HG03521 (cell line): ENCODE data around the gene TMEM150C.

Experiments
- ATAC-seq: cut with Tn5 transposase; IDR thresholded peaks from one replicate; pipeline ENCODE4 v1.9.1; 2021; ENCODE audit warnings: mild to moderate bottlenecking, moderate library complexity; ENCODE audit not compliant: unreplicated experiment

TMEM150C gene

DNA sequence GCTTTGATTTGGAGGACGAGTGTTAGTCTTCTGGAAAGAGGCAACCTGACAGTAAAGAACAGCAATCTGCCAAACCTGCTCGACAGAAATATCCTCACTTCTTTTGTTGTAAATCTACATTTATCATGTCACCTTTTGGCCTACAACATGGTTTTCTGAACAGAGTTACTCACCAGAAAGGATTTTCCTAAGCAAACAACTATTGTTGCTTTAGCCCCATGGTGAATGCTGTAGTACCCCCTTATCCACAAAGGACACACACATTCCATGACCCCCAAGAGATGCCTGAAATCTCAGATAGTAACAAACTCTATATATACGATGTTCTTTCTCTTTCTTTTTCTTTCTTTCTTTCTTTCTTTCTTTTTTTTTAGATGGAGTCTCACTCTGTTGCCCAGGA is 42.7 kb downstream of the TMEM150C start:
- ATAC-seq = no peak

DNA sequence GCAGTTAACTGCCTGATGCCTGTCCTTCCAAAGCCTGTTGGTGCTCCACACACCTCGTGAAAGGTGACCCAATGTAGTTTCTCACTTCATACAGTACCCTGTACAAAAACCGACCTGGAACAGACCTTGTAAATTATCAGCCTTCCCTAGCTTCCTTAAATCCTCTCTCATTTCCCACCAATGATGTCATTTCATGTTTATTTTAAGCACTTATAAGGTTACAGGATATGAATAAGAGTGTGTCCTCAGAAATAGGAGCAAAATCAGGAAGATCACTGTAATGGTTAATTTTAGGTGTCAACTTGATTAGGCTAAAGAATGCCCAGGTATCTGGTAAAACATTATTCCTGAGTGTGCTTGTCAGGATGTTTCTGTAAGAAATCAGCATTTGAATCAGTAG is 44.7 kb downstream of the TMEM150C start:
- ATAC-seq = no peak

DNA sequence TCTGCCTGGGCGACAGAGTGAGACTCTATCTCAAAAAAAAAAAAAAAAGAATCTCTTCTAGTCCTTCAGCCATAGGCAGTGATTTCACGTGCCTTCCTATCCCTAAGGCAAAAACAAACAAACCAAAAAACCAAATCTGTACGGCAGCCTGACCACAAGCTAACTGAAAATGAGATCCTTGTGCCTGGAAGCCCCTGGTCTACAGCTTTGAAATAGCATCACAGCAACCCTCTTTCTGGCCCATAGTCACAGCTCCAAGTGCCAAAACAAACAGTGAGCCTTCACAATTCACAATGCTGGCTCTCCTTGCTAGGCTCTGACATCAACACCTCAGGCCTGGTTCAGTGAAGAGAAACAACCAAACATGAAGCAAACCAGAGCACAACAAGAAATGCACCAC is 46.1 kb downstream of the TMEM150C start:
- no peak for ATAC-seq

DNA sequence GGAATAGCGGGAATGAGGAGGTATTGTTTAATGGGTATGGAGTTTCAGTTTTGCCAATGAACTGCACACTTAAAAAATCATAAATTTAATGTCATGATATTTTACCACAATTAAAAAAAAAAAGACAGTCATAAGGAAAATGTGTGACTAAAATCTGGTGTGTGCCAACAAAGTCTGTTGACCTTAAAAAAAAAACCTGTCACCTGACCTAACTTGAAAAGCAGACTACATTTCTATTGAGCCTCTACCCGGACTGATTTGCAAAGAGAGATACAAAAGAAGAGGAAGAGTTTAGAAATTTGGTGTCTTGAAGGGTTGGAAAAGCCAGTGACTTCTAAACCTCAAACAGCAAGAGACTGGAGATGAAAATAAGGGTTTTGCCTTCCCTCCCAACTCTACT is 48.4 kb downstream of the TMEM150C start:
- no peak for ATAC-seq

DNA sequence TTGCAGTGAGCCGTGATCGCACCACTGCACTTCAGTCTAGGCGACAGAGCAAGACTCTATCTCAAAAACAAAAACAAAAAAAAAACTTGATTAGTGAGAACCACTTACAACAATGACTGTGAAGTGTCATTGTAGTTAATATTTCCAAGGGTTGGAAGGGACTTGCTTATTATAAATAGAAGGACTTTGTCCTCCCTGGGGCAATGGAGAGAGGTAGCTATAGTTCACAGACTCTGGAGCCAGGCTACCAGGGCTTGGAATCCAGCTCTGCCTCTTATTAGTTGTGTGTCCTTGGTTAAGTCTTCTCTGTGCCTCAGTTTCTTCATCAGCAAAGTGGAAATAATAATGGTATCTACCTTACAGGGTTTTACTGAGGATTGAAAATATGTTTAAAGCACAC is 51.6 kb downstream of the TMEM150C start:
- ATAC-seq = no peak

DNA sequence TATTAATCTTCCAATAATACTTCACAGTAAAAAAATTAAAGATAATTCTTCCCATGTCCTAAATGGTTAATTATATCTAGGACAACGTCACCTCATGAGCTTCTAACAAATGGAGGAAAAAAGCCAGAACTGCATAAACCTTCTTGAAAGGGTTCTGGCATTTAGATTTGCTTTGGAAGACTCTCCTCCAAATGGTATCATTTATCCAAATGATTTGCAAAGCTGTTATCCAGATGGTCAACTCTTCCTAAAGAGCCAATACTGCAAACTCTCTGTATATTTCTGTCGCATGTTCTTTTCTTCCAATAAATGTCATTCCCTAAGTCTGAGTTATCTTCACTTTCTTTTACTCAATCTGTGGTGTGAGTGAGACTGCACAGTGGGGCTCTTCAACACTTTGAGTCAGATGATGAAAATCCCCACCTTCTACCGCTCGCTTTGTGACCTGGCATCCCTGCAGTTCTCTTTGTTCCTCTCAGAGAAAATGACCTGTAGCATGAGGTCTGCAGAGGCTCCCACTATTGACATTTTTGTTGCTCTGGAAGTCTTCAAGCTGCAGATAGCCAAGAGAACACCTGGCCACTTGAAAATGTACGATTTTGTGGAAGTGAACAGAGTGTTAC is 52.9 kb downstream of the TMEM150C start:
- ATAC-seq = no peak

DNA sequence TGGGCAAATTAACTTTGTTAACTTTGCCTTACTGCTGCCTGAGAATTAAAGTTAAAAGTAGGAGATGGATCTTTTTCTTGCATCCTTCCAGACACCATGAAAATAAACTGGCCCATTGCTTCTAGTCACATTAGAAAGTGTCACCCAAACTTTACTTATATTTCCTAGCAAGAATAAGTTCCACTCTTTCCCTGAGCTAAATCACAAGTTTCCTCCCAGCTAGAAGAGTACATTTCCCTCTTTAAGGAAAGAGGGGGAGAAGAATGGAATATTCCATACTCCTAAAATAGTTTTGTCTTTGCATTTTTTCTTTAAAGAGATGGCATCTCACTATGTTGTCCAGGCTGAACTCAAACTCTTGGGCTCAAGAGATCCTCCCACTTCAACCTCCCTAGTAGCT is 53.8 kb downstream of the TMEM150C start:
- ATAC-seq = no peak

DNA sequence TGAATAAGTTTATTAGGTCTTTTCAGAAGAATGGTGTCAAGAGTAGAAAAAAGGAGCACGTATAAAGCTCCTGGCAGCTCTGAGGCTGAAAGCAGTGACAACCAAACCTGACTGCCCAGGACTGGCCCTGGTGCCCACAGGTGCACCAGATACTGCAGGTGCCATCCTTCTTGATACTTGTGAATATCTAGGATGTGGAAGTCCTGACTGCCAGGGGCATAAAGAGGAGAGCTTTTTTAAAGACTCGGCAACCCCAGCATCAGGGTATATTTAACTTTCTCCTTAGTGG is 60.7 kb downstream of the TMEM150C start:
- no peak for ATAC-seq

DNA sequence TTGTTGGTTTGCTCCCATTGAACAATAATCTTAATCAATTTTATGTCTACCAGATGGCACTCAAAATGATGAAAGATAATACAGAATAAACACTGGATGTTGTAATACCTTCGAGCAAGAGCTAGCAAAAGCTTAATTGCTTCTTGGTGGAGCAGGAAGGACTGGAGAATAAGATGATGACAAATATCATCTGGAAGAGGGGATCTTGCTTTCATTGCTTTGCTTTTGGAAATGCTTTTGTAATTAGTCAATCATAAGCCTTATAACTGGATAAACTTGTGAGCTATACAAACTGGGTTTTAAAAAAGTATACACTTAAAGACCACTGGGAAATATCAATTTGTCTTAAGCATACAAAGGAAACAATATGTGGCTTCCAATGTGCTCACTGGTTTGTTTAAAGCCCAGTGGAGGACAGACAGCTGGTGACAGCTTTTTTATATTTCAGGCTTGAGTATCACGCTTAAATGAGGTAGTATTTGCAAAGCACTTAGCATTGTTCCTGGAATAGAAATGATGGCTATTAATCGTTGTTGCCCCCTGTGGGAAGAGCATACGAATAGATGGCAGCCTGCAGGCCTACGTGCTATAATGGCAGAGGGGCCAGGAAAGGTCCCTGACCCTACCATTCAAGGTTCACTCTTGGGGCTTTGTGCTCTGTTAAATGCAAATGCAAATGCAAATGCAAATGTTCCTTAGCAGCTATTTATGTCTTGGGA is 61.2 kb downstream of the TMEM150C start:
- no peak for ATAC-seq

DNA sequence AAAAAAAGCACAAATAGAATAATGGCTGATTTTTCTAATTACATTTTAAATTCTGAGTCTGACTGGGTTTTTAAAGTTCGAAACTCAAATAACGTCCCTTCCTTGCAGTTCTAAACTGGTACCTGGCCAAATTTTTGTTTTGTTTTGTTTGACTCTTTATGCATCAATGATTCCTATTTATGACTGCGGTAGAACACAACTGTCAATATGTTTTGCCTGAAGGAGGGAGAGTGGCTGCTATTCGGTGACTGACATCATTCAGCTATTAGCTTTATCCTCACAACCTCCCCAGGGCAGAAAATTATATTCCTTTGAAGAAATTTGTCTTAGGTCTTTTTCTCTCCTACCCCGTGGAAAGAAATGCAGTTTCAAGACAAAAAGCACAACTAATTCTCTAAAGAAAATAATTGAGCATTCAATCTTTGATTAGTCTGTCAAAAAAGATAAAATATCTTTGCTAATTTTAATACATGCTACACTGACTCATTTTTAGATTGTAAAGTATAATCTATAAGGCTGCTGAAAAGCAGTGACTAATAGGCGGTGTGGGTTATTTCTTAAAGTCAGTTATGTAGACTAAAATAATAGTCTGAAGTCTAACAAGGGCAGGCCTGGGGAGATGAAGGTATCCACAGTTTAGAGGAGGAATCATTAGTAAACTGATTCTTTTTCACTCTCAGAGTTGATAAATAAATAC is 61.9 kb downstream of the TMEM150C start:
- no peak for ATAC-seq

DNA sequence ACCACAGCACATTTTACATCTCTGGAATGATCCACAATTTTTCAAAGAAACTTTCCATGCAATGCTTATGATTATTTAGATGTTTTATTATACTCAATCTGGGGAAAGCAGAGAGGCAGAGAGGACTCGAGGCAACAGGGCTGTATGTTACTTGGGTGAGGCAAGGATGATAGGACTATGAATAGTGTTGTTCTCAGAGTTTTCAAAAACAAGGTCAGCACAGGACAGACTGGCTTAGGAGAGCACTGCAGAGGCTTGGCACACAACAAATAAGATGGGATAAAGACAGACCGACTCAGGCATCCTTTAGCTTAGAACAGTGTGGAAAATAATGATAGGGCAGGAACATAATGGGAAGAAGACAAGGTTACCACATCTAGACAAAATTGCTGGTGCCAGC is 65.4 kb downstream of the TMEM150C start:
- ATAC-seq = no peak

DNA sequence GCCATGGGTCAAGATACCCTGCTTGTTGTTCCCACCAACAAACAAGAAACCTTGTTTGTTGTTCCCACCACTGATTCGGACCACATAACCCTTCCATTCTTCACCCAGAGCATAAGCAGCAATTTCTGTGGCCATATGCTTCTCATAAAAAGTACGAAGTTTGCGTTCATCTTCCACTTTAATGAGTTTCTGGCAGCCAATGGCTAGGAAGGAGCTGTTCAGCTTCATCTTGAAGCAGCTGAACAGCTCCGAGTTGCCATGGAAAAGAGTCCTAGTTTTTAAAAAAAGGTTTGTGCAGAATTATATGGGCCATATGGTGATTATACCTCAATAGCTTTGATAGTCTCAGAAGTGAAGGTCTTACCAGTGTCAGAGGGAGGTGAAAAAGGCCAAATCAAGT is 66.1 kb downstream of the TMEM150C start:
- ATAC-seq = no peak

DNA sequence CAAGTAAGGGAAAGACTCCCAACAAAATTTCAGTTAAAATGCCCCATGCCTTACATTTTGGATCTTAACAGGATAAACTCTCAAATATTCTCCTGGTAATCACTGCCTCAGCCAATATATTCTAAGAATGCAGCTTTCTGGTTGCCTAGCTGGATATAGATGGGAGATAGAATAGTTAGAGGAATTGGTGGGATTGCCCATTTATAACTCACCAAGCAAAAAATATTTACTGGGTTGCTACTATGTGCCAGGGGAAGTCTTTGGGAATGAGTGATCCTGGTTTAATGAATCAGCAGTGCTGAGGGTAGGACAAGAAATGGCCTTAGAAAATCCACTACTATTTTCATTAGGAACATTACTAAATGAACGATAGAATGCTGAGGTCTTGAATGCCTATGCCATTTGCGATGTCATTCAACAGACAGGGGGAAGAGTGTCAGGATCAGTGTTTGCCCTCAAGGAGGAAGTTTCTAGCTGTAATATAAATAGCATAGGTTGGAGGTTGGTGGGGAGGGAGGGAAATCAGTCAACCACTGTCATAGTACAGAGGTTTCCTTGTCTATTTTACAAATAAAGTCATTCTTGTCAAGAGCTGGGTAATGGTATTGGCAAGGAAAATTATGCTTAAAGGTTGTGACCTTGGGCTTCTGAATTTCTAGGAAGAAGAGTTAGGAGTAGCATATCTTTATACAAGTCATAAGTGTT is 67.9 kb downstream of the TMEM150C start:
- no peak for ATAC-seq

DNA sequence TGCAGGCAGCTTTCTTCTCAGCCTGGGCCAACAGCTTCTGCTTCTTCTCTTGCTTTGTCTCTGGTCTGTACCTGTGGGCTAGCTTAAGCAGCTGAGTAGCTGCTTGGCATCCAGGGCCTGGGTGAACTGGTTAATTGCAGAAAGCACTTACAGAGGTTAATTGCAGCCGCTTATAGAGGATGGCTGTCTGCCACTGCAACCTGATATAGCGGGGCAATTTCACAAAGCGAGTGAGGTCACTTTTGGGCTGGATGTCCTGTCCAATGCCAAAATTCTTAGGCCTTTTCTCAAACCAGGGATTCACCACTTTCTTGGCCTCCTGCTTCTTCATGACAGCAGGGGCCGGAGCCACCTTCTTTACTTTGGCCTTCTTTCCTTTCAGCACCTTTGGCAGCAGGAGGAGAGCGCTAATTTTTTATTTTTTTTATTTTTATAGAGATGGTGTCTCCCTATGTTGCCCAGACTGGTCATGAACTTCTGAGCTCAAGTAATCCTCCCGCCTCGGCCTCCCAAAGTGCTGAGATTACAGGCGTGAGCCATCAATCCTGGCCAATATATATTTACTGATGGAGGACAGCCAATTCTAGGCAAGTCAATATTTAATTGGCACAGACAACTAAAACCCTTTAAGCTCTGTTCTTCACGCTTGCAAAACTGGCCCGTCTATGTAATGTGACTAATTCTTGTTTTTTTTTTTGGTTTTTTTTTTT is 70.4 kb downstream of the TMEM150C start:
- ATAC-seq = no peak

DNA sequence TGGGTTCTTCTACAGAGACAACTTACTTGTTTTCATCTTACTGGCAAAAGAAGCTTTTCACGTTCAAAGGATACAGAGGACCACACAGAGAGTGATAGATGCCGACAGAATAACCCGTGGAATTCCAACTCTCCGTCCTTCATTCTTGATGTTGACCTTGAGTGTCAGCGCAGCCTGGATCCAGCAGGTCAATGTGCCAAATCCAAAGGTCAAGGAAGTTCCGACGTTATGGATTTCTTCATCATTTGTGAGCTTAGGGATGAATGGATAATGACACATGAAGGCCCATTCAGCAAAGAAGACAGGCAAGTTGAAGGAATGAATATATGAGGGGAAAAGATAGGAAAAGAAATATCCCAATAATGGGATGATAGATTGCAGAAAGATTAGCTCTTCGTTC is 71.8 kb downstream of the TMEM150C start:
- ATAC-seq = no peak

DNA sequence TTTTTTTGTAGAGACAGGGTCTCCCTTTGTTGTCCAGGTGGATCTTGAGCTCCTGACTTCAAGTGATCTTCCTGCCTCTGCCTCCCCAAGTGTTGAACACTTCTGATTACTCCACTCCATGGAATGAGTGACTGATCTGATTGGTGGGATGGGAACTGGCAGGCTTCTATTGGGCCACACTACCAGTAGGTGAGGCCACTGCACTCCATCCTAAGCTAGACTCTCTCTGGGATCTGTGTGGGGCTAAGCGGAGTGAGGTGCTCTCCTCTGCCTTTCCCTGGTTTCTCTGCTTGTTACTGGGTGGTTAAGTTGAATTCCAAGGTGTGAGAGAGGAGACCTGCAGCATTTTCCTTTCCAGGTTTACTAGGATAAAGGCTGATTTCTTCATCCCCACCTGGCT is 72.7 kb downstream of the TMEM150C start:
- no peak for ATAC-seq

DNA sequence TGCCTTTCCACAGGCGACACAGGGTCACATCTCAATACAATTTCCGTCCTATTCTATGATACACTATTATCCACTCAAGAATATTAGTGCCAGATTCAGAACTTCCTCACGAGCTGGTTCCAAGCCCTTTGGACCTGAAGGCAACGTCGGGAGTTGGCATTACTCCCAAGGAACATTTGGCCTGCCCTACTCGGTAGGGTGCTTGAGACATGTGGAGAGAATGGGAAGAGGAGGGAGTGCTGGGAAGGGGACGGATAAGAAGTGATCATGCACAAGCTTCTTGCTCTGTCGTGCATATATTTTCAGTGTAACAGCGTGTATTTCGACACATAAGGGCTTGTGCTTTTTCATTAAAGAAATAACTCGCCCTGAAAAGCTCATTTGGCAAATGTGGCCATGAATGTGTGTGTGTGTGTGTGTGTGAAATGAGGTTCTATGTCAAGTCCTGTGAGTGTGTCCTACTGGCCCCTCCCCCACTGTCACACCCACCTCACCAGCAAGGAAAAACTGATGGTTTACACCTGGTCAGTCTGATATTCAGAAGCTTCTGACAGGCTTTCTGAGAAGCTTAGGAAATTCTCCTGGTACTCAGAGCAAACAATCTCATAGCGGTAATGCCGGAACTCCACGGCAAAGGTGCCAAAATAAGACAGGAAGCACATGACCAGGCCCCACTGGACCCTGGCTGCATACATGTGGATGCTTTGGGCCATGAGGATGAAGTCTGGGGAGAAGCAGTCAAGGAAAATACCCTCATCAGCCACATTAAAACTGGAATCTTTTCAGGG is 76.6 kb downstream of the TMEM150C start:
- no peak for ATAC-seq

DNA sequence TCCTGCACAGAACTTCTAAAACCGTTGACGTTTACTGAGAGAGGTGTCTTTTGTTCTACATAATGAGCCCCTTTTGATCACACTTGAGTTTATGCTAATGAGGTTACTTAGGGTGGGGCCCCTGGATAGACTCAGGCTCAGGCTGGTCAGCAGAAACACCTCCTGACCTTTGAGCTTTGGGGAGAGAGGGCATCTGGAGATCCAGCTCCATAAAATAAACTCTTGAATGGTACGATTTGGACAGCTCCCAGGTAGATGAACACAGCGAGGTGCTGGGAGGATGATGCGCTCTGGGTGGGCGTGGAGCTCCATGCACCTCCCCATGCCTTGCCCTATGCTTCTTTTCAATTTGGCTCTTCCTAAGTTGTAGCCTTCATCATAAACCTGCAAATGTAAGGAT is 79.4 kb downstream of the TMEM150C start:
- no peak for ATAC-seq

DNA sequence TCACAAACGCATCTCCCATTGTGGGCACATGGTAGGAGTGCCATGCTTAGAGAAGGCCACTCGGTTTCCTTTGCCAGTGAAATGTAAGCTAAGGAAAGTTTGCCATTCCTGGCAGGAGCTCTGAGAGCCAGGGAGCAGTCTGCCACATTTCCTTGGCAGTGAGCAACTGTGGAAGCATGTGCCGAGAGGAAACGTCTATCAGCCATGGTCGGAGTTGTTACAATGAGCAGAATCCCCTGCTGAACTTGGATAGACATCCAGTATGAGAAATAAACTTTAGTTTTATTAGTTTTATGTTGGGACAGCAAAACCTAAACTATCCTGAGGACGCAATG is 80.3 kb downstream of the TMEM150C start:
- no peak for ATAC-seq

DNA sequence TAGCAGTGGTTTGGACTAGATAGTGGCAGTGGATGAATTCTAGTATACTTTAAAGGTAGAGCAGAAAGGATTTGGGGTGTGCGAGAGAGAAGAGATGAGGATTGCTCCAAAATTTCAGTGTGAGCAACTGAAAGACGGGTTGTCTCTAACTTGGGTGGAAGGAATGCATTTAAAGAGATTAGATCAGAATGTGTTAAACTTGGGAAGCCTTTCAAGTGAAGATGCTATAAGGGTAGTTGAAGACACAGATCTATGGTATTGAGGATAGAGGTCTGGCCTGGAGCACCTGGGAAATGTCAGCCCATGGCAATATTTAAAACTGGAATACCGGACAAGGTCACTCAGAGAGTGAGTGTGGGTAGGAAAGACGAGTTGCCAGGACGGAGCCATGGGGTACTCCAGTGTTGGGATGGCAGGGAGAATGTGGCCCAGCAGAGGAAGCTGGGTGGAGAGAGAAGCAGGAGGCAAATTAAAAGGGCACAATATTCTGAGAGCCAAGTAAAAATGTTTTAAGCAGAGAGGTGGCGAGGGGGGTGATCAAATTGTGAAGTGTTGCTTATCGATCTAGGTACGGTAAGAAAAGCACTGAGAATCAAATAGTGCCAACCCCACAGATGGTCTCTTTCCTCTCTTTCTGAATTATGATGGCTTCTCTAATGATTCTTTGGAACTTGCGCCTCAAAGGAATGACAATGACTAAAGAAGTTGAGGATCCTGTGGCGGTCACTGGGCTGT is 80.8 kb downstream of the TMEM150C start:
- ATAC-seq = no peak
